NCI-H2227 (cell line): ENCODE data around the gene RNF157.

Experiments
- DNase-seq: peaks from one replicate; lab custom pipeline; 2025; ENCODE audit not compliant: unreplicated experiment; lab: John Stamatoyannopoulos, UW

Gene RNF157

DNA sequence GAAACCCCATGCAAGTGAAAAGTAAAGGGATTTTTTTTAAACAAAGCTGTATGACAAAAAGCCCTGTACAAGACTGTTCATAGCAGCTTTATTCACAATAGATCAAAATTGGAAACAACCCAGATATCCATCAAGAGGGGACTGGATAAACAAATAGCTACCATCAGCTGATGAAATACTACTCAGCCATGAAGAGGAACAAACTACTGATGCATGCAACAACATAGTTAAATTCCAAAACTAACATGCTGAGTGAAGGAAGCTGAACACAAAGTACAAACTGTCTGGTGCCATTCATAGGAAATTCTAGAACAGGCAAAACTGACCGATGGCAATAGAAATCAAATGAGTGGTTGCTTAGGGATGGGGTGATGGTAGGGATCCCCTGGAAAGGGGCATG is 114.4 kb downstream of the RNF157 start:
- DNase-seq, result no peak

DNA sequence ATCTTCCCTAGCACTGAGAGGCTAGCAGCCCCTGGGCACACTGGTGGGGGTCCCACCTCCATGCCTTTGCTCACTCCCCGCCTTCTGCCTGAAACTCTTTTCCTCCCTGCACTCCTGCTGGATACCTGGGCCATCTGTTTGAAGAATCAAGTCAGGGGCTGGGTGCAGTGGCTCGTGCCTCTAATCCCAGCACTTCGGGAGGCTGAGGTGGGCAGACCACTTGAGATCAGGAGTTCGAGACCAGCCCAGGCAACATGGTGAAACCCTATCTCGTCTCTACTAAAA is 115.0 kb downstream of the RNF157 start:
- DNase-seq, result no peak

DNA sequence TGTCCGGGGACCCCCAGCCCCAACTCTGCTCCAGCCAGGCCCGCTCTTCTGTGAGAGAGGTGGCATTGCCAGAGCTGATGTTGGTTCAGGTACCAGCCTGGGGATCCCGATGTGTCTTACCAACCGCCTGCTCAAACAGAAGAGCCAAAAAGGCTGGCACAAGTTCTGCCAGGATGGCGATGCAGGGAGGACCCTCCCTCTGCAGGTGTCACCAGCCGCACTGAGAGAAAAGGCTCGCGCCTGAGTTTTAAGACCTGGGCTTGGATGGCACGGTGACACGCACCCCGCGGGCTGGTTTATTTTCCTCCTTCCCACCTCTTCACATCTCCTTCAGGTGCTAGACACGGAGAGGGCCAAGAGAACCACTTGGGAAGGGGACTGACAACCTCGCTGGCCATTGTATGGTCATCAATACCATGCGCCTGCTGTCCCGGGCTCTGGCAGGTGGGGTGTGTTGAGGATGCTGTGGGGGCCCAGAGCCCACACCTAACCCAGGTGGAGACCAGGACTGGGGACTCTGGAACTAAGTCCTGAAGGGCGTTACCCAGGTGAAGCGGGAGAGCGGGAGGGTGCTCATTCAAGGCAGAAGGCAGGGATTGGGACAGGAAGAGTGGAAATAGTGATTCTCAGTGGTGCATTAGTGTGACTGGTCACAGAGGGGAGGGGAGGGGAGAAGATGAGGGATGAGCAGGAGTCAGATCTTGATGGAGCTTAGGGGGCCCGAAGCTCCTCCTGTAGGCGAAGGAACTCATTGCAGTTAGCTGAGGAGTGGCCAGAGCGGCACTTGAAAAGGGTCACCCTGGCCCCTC is 115.5 kb downstream of the RNF157 start:
- no peak for DNase-seq

DNA sequence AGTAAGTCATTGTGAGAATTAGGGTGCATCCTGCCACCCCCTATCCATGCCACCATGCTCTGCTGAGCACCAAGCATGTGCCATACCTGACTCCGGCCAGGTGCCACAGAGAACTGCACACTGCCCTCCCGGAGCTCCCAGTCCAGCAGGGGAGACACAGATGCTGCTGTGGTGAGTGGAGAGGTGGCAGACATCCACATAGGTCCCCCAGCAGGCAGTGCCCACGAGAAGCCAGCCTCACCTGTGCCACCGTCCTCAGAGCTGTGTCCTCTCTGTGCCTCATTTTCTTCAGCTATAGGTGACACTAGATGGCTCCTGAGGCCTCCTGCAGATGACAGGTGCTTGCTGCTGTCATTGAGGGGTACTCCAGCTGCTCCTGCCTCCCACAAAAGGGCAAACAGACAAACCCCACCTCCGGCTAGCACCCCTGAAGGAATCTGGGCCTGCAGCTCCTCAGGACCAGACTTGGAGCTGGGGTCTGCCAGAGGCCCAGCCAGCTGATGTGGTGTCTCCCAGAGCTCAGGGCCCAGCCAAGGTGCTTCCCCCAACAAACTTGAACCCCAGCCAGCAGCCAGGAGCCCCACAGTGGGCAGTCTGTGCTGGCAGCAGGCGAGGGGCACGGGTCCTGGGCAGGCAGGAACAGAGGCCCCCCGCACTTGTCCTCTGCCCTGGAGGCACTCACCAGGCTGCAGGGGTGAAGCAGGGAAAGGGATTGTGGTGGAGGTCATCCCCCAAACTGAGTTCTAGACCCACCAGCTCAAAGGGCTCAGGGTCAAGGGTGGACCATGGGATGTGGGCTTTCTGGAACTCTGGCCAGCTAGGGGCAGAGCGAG is 116.3 kb downstream of the RNF157 start:
- DNase-seq, result no peak

DNA sequence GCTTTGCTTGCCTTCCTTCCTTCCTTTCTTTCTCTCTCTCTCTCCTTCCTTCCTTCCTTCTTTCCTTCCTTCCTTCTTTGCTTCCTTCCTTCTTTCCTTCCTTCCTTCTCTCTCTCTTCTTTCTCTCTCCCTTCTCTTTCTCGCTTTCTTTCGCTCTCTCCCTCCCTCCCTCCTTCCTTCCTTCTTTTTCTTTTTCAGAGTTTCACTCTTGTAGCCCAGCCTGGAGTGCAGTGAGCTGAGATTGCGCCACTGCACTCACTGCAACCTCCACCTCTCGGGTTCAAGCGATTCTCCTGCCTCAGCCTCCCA is 117.1 kb downstream of the RNF157 start:
- DNase-seq, result no peak

DNA sequence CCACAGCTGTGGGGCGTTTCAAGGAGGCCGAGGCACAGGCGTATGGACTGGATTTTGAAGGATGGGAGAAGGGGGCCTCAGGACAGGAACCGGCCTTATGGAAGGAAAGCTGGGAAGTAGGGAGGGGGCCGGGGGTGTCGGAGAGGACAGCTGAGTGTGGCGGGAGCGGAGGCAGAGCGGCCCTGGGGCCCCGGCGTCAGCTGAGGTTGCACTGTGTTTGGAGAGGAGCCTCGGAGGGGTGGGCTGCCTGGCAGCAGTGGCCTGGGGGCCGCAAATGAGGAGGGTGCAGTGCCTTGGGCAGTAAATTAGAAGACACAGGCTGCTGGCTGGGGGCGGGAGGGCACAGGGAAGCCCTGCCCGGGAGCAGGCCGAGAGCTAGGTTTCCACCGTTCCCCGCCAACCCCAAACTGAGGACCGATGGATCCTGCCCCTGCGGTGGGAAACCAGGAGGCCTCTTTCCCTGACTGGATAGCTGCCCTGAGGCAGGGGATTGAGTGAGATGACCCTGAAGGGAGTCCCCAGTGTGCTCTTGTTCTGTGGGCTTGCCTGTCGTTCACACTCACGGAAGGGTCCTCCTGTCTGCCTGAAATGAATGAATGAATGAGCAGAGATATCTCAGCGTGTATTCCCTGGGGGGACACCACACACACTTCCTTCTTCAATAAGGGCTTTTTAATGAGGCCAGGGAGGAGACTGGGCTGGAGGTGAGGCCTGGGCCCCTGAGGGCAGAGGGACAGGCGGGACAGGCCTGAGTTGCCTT is 117.7 kb downstream of the RNF157 start:
- DNase-seq, result no peak

DNA sequence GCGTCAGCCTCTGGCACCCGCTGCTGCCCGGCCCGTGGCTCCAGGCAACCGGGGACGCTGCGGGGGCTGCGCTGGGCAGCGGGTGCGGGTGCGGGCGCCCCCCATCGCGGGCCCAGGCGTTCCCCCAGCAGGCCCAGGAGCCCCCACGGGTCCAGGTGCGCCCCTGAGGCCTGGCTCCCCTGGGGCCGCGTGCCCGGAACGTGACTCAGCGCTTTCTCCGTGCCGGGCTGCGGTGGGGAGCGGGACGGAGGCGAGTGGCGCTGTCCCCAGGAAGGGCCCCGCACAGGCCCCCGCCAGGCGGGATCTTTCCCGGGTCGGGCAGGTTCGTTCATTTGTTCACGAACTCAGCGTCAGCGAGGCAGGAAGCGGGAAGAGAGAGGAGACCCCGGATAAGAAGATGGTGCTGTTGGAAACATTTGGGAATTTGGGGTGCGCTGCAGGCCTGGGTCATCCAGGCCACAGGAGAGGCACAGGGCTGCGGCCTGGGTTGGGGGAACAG is 118.3 kb downstream of the RNF157 start:
- no peak for DNase-seq

DNA sequence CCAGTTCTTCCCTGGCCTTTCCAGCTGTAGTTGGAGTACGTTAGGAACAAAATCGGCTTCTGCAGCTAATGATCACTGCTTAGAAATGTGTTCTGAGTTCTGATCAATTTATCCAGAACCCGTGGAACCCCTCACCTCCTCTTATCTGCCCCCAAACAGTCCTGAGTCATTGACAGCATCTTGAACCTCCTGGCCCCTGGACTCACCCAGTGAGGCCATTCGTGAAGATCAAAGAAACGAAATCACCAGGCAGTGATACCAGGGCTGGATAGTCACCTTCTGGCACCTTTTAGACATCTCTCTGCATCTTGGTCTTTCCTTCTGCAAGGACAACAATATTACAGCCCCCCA is 119.7 kb downstream of the RNF157 start:
- DNase-seq, result no peak

DNA sequence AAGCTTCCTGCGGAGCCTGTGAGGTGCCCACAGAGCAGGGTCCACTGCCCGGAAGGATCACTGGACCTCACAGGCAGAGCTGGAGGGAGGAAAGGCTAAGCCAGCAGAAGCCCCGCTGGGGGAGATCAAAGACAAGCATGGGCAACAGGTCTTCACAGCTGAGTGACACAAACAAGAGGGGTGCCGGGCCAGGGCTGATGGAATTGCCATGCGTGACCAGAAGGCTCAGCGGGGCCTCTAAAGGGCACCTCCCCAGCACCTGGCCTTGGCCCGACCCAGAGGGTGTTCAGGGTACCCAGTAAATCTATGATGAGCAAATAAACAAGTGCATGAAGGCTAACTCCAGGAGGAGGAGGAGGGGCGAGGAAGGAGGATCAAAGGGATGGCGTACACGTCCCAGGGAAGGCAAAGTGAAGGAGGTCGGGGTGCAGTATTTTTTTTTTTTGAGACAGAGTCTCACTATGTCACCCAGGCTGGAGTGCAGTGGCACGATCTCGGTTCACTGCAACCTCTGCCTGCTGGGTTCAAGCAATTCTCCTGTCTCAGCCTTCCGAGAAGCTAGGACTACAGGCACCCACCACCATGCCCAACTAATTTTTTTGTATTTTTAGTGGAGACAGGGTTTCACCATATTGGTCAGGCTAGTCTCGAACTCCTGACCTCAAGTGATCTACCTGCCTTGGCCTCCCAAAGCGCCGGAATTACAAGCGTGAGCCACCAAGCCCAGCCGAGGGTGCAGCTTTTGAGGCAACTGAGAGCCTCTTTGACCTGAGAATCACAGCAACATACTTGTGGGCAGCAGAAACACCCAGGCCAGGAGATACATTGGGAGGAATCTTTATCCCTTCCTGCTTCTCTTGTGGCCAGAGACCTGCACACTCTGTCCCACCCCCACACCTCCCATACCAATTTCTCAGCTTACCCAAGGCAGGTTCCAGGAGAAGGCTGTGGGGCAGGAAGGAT is 120.6 kb downstream of the RNF157 start:
- DNase-seq, result no peak

DNA sequence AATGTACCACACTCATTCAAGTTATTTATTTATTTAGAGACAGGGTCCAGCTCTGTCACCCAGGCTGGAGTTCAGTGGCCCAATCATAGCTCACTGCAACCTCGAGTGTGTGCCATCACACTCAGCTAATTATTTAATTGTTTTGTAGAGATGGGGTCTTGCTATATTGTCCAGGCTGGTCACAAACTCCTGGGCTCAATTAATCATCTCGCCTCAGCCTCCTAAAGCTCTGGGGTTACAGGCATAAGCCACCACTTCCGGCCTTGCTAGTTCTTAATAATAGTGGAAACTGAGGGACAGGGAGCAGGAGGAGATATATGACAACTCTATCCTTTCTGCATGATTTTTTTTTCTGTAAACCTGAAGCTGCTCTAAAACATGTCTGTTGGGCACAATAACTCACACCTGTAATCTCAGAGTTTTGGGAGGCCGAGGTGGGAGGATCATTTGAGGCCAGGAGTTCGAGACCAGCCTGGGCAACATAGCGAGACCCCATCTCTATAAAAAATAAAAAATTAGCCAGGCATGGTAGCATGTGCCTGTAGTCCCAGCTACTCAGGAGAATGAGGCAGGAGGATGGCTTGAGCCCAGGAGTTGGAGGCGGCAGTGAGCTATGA is 125.0 kb downstream of the RNF157 start:
- DNase-seq, result no peak

DNA sequence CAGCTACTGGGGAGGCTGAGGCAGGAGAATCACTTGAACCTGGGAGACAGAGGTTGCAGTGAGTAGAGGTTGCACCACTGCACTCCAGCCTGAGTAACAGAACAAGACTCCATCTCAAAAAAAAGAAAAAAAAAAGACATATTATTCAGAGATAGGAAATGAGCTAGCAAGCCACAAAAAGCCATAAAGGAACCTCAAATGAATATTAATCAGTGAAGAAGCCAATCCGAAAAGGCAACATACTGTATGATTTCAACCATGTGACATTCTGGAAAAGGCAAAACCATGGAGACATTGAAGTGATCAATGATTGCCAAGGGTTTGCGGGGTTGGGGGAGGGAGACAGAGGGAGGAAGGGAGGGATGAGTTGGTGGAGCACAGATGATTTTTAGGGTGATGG is 128.3 kb downstream of the RNF157 start:
- DNase-seq, result no peak

DNA sequence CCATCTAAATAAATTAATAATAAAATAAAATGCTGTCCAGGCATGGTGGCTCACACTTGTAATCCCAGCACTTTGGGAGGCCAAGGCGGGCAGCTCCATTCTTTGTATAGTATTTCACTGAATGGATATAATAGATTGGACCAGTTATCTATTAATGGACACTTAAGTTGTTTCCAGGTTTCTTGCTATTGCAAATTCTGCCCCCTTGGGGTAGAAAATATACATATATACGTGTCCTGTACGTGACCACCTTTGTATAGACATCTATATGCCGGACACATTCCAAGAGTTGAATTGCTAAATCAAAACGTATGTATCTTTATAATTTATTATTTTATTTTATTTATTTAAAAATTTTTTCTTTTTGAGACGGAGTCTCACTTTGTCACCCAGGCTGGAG is 132.8 kb downstream of the RNF157 start:
- DNase-seq, result peak; percentile 22

DNA sequence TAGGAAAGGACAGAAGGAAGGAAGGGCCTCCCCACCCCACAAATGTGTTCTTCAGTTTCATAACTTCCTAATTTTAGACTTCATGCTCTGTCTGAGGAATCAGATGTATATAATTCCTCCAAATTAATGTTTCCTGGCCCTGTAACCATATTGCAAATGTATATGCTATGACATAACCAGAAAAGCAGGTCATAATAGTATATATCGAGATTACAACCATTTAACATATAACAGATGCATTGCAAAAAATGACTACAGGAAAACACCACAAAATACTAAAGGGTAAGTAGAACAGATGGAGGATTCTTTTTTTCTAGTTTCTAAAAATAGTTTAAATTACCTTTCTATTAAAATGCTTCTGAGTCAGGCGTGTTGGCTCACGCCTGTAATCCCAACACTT is 133.6 kb downstream of the RNF157 start:
- no peak for DNase-seq

DNA sequence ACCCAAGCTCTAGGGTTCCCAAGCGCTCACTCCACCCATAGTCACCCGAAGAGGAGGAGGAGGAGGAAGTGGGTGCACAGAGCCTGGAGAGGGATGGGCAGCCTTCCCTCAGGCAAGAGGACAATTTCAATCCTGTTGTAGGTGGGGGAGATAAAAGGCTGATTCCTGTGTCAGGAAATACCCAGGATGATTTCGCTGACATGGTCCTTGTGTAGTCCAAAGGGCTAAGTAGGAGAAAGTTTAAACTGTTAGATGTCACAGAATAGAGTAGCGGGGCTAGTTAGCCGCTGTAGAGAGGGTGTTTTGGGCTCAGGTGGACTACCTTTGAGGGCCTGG is 135.4 kb downstream of the RNF157 start:
- DNase-seq, result no peak

DNA sequence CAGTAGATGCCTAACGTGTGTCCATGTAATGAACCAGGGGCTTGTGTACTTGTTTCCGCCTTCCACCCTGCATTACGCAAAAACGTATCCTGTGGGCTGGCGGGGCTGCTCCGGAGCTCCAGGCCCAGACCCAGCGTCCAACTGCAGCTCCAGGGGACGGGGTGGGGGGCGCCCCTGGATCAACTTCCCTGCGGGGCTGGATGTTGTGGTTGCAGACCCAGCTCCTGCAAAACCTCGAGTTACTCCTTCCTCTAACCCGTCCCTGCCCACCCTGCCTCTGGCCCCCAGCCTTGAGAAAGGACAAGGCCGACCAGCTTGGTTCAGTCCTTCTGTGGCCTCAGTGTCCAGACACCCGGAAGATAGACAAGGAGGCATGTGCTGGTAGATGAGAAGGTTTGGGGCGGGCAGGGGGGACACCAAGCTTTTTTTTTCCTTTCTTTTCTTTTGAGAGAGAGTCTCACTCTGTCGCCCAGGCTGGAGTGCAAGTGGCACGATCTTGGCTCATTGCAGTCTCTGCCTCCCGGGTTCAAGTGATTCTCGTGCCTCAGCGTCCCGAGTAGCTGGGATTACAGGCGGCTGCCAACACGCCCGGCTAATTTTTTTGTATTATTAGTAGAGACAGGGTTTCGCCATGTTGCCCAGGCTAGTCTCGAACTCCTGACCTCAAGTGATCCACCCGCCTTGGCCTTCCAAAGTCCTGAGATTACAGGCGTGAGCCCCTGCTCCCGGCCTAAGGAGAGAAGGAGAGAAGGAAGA is 136.0 kb downstream of the RNF157 start:
- DNase-seq, result no peak

DNA sequence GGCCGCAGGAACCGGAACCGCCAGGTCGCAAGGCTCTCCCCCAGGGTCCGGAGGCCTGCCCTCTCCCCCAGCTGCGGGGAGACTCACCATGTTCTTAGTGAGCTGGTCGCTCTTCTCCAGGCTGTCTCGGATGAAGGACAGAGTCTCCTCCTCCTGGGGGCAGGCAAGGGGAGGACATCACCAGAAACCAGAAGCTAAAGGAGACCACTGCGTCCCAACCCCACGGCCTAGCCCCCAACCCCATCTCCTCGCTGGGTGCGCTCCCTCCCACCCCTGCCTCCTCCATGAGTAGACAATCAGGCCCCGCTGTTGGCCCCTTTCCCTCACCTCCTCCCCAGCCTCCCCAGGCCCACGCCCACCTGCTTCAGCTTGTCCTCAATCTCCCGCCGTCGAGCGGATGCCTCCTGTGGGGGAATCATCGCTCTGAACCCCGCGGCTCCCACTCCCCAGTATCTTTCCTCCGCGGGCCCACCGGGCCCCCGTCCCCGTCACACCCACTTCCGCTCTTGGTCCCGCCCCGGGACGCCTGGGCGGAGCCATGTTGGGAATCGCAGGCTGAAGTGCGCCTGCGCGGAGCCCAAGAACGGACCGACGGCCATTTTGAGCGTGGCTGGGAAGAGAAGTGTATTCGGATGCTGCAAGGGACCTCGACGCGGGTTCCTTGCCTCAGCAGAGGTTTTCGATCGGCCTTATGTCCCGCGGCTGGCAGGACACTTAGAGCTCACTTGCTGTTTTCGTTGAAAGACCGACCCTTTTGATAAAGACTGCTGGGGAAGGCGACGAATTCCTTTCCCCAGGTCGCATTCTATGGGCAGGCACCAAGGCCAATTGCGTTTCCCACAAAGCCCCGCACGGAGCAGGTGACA is 136.8 kb downstream of the RNF157 start, which contains the start of gene EXOC7:
Gene EXOC7, minus strand, starts transcription at position 514 of the 866 bp plus-strand sequence. Its CDS starts 95 bp downstream, at position 419.
- peak; percentile 97 for DNase-seq

DNA sequence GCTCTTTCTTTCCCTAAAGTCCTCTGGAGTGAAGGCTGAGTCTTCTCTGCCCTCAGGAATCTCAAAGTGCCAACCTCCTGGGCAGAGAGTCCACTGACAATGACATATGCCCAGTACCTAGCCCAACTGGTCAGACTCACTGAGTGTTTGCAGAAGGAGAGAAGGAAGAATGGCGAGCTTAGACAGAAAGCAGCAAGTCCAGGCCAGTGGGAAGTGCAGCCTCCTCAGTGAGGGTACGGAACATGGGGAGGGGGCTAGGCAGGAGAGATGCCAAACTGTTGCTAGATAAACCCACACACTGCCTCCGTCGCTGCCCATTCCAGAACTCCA is 137.4 kb downstream of the RNF157 start:
- no peak for DNase-seq

DNA sequence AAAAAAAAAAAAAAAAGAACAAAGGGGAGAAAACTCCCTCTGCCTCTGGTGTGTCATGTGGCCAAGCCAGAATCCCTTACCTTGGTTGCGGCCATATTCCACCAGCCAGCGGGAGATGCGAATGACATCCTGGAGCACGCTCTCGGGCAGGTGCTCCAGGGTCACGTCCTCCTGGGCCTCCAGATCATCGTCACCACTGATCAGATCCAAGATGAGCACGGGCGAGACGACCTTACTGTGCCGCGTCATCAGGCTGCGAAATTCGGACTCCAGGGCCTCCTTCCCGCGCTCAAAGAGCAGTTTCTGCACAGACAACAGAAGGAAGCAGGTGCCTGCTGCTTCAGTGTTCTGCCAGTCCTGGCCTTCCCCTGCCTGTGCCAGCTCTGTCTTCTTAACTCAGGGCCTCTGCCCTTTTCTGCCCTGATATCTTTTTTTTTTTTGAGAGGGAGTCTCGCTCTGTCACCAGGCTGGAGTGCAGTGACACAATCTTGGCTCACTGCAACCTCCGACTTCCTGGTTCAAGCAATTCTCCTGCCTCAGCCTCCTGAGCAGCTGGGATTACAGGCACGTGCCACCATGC is 142.5 kb downstream of the RNF157 start:
- DNase-seq, result no peak

DNA sequence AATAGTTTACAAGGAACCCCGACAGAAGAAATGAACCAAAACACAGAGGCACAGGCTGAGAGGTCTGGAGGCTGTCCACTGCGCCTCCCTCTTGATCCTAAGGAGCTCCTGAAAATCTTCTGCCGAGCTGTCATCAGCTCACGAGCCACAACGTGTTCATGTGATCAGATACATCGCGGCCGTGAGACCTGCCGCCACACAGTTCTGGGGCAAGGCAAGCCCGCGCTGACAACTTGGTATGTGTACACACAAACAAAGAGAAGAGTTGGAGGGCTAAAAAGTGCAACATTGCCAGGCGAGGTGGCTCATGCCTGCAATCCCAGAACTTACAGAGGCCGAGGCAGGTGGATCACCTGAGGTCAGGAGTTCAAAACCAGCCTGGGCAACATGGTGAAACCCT is 144.3 kb downstream of the RNF157 start:
- no peak for DNase-seq
